ENCODE measurements around the gene PRKAG2.

DNA sequence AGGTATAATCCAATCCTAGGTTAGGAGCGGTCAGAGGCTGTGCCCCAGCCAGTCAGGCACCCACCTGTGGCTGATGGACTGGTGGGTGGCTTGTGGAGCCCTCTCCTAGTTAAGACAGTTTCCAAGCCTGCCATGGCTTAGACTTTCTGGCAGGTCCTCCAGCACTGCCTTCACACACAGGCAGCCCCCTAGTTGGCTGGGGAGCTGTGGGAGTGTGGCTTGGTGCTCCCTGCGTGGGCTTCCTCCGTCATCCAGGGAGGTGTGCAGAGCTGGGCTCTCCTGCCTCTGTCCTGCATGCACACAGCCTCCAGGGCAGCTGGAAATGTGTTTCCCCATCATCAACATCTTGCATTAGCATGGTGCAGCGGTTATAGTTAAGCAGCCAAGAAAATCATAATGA lies 273.0 kb downstream of the PRKAG2 start:
- TF ChIP-seq, protein P1, sequence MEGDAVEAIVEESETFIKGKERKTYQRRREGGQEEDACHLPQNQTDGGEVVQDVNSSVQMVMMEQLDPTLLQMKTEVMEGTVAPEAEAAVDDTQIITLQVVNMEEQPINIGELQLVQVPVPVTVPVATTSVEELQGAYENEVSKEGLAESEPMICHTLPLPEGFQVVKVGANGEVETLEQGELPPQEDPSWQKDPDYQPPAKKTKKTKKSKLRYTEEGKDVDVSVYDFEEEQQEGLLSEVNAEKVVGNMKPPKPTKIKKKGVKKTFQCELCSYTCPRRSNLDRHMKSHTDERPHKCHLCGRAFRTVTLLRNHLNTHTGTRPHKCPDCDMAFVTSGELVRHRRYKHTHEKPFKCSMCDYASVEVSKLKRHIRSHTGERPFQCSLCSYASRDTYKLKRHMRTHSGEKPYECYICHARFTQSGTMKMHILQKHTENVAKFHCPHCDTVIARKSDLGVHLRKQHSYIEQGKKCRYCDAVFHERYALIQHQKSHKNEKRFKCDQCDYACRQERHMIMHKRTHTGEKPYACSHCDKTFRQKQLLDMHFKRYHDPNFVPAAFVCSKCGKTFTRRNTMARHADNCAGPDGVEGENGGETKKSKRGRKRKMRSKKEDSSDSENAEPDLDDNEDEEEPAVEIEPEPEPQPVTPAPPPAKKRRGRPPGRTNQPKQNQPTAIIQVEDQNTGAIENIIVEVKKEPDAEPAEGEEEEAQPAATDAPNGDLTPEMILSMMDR (IDR thresholded peaks at IDR 0.05): no peak
- TF ChIP-seq POLR2A (IDR thresholded peaks at IDR 0.05): no peak

Measured in Peyer's patch (tissue), 4 donors.